Nephron (organoid): ENCODE measurements around the gene SYNDIG1.

ENCODE experiments used
- H3K27ac Mint-ChIP-seq, 3 experiments: 2 replicates each; pipeline ENCODE4 v1.8.0; 2020; ENCODE audit warnings: mixed read lengths in 3 of 3, mild to moderate bottlenecking in 2 of 3, moderate library complexity in 1 of 3
- H3K27me3 Mint-ChIP-seq: 2 replicates; pipeline ENCODE4 v1.8.0; 2021; ENCODE audit warnings: low read depth, mild to moderate bottlenecking, moderate library complexity, mixed read lengths
- H3K36me3 Mint-ChIP-seq: 2 replicates; pipeline ENCODE4 v1.8.0; 2020; ENCODE audit warnings: low read depth, mixed read lengths
- H3K4me1 Mint-ChIP-seq: 2 replicates; pipeline ENCODE4 v1.8.0; 2020; ENCODE audit warnings: mixed read lengths
- H3K4me3 Mint-ChIP-seq, 3 experiments: 2 replicates each; pipeline ENCODE4 v1.8.0; 2020; ENCODE audit warnings: mild to moderate bottlenecking in 3 of 3, mixed read lengths in 3 of 3, moderate library complexity in 2 of 3
- H3K9me3 Mint-ChIP-seq: 2 replicates; pipeline ENCODE4 v1.8.0; 2020; ENCODE audit warnings: mixed read lengths
- TF ChIP-seq, protein P1 (sequence below), 3 experiments: fragments of 200-600 bp; sonication (generic); IDR thresholded peaks; one replicate each; pipeline ENCODE4 v1.5.0; 2021; ENCODE audit warnings: antibody characterized with exemption in 3 of 3; ENCODE audit not compliant: unreplicated experiment in 3 of 3

SYNDIG1 gene

DNA sequence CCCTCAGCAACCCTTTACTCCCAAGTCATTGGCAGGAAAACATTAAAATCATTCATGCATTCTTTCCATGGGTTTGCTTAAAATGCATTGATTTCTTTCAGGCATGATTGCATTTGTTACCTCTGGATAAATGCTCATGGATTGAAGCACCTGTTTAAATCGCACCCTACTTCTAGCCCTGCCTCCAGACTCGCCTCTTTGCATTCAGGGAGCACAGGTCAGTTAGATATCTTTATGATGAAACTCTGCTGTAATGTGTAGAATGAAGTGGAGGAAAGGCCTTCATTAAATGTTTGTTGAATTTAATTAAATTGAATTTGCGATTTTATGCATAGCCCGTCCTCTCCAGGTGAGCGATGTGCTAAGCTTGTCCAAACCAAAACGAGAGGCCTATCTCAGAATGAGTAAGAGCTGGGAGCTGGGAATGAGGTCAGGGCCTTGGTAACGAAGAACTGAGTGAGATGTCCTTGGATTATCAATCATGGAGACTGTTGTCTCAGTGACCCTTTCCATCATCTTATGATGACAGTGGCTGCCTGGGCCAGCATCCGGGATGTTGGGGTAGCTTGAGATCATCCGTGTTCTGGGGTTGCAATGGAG is 210.1 kb downstream of the SYNDIG1 start:
- peaks cover 17% of the 10 kb centered on the region for H3K27me3 Mint-ChIP-seq
- H3K27ac Mint-ChIP-seq = peak overlapping the region in 2 of 3 experiments; percentile 41 to 54
- H3K4me1 Mint-ChIP-seq = peaks cover 26% of the 10 kb centered on the region
- no peak overlapping the region for H3K4me3 Mint-ChIP-seq
- H3K9me3 Mint-ChIP-seq = no peaks in the 10 kb centered on the region
- TF ChIP-seq, protein P1, sequence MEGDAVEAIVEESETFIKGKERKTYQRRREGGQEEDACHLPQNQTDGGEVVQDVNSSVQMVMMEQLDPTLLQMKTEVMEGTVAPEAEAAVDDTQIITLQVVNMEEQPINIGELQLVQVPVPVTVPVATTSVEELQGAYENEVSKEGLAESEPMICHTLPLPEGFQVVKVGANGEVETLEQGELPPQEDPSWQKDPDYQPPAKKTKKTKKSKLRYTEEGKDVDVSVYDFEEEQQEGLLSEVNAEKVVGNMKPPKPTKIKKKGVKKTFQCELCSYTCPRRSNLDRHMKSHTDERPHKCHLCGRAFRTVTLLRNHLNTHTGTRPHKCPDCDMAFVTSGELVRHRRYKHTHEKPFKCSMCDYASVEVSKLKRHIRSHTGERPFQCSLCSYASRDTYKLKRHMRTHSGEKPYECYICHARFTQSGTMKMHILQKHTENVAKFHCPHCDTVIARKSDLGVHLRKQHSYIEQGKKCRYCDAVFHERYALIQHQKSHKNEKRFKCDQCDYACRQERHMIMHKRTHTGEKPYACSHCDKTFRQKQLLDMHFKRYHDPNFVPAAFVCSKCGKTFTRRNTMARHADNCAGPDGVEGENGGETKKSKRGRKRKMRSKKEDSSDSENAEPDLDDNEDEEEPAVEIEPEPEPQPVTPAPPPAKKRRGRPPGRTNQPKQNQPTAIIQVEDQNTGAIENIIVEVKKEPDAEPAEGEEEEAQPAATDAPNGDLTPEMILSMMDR (IDR thresholded peaks at IDR 0.05; ENCODE audit: unreplicated experiment in 3 of 3) = no peak
- no peaks in the 10 kb centered on the region for H3K36me3 Mint-ChIP-seq

DNA sequence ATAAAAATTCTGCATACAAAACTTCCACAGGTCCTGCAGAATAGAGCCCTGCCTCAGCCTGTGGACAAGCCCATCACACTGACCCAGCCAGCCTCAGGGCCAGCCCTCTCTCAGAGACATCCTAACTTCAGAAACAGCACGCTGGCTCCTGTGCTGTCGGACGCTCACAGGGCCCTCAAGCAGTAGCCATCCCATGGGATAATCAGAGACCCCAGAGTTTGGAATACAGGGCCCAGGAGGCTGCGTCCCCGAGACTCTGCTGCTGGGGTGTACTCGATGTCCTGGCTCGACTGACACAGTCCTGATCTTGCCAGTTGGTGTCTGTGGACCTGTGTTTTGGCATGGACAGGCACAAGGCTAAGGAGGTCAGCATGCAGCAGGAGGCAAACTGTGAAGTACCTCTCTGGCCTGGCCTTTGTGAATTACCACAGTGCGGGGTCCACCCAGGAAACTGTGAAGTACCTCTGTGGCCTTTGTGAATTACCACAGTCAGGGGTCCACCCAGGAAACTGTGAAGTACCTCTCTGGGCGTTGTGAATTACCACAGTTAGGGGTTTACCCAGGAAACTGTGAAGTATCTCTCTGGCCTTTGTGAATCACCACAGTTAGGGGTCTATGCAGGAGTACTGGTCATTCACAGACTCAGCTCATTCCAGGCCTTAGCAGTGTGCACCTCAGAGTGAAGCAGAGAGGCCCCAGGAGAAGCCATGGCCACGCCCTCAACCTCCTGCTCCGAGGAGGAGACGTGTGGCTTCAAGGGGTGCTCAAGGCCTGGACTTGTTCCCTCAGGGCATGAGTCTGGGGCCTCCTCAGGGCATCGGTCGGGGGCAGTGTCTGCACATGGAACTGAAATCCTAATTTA is 212.4 kb downstream of the SYNDIG1 start:
- no peak overlapping the region for H3K27ac Mint-ChIP-seq

DNA sequence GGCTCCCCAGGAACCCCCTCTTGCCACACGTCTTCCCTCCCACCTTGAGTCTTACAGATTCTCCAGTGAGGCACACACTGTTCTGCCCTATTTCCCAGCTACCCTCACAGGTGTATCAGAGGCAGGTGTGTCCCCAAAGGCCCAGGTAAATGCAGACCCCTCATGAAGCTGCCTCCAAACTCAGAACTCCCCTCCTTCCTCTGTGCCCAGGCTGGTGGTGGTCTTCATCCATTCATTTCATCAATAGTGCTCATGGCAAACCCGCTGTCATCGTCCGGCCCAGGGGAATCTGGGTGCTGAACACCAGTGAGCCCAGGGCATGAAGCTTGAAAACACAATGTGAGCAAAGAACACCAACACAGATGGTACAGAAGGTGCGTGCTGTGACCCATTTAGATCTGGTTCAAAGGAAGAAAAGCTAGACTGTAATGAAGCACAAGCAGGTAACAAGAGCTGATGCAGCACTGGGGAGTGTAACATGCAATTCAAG is 213.1 kb downstream of the SYNDIG1 start:
- Mint-ChIP-seq H3K9me3 (peaks cover 9% of the 10 kb centered on the region), H3K27me3 (peaks cover 15% of the 10 kb centered on the region), H3K36me3 (no peaks in the 10 kb centered on the region), H3K4me3 (no peak overlapping the region), H3K27ac (no peak overlapping the region), H3K4me1 (peaks cover 20% of the 10 kb centered on the region)
- TF ChIP-seq, protein P1 (IDR thresholded peaks at IDR 0.05; ENCODE audit: unreplicated experiment in 3 of 3) = no peak

More for the DNA sequence above, 212.4 kb downstream of the SYNDIG1 start:
- H3K9me3 Mint-ChIP-seq = peaks cover 4% of the 10 kb centered on the region
- H3K27me3 Mint-ChIP-seq = peaks cover 15% of the 10 kb centered on the region
- TF ChIP-seq, protein P1 (IDR thresholded peaks at IDR 0.05; ENCODE audit: unreplicated experiment in 3 of 3) = no peak
- H3K4me1 Mint-ChIP-seq = peaks cover 26% of the 10 kb centered on the region
- no peak overlapping the region for H3K4me3 Mint-ChIP-seq
- no peaks in the 10 kb centered on the region for H3K36me3 Mint-ChIP-seq

DNA sequence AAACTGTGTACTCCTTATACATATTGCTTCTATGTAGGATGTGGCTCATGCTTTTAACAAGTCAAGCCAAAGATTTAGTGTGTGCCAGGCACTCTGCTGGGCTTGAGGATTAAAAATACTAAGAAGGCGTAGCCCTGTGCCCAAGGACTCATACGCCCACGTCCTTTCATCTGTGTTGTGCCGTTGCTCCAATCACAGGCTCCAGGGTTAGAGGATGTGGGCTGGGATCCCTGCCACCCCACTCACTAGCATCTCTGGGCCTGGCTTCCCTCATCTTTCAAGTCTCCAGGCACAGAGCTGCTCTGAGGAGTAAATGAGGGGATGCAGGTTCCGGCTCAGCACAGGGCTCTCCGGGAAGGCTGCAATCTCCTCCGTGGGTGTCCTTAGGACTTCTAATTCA is 214.2 kb downstream of the SYNDIG1 start:
- H3K4me1 Mint-ChIP-seq = peaks cover 16% of the 10 kb centered on the region
- H3K27ac Mint-ChIP-seq = no peak overlapping the region
- H3K4me3 Mint-ChIP-seq = no peak overlapping the region
- peaks cover 11% of the 10 kb centered on the region for H3K9me3 Mint-ChIP-seq
- TF ChIP-seq, protein P1 (IDR thresholded peaks at IDR 0.05; ENCODE audit: unreplicated experiment in 3 of 3) = no peak
- peaks cover 15% of the 10 kb centered on the region for H3K27me3 Mint-ChIP-seq
- H3K36me3 Mint-ChIP-seq = no peaks in the 10 kb centered on the region

DNA sequence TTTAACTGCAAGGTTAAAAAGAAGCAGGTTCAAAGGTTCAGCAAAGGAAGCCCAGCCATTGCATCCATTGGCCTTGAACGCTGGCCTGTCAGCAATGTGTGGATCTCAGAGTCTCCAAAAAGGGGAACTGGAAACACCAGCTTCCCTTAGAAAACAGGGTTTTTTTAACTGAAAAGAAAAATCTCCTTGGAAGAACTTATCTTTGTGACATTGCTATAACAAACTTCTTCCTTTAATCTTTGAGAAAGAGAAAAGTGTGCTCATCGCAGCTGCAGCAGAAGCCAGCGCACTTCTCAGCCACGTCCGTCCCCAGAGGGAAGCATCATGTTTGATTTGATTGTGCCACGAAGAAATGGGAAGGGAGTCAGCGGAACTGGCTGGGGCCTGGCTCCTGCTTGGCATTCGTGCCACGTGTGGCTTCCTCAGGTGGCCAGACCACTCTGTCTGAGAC is 215.0 kb downstream of the SYNDIG1 start:
- Mint-ChIP-seq H3K36me3 (no peaks in the 10 kb centered on the region), H3K4me1 (peaks cover 13% of the 10 kb centered on the region), H3K27me3 (peaks cover 15% of the 10 kb centered on the region), H3K9me3 (peaks cover 12% of the 10 kb centered on the region), H3K4me3 (no peak overlapping the region), H3K27ac (no peak overlapping the region)
- TF ChIP-seq, protein P1 (IDR thresholded peaks at IDR 0.05; ENCODE audit: unreplicated experiment in 3 of 3) = no peak
